K562 (cell line): ENCODE measurements around the gene PBX2. TPM values are rescaled to one million over a fixed set of nuclear protein-coding genes. Genes with fewer than 3 reads are reported as not detected.

ENCODE experiments used
- ARNT ChIP-seq, 2 experiments: fragments of 450-650 bp; IDR thresholded peaks; 2 replicates each; pipeline ENCODE4 v1.6.1; 2016; ENCODE audit warnings: mild to moderate bottlenecking in 1 of 2
- C11orf30 ChIP-seq: fragments of 450-650 bp; IDR thresholded peaks from 2 replicates; pipeline ENCODE4 v1.6.1; 2016; ENCODE audit warnings: low read depth, mild to moderate bottlenecking
- CBFA2T2 ChIP-seq: fragments of 450-650 bp; conservative IDR thresholded peaks from 2 replicates; pipeline ENCODE4 v1.6.1; 2017; ENCODE audit warnings: mild to moderate bottlenecking
- CHD1 ChIP-seq: fragments of 200-600 bp; sonication (generic); IDR thresholded peaks from one replicate; pipeline ENCODE4 v1.6.1; 2012; ENCODE audit warnings: mild to moderate bottlenecking, moderate library complexity, low read length, inconsistent platforms
- CREM ChIP-seq: IDR thresholded peaks from 2 replicates; pipeline ENCODE4 v1.6.1; 2014; ENCODE audit warnings: antibody characterized with exemption, low read depth
- GTF2E2 ChIP-seq: fragments of 200-800 bp; sonication (Bioruptor generic); IDR thresholded peaks from 2 replicates; pipeline ENCODE4 v1.6.1; 2016; ENCODE audit warnings: missing genetic modification characterization, missing compliant biosample characterization
- MAFF ChIP-seq: IDR thresholded peaks from 2 replicates; pipeline ENCODE4 v1.6.1; 2012; ENCODE audit warnings: low read length, improper control_type of control experiment
- MAFK ChIP-seq: IDR thresholded peaks from 2 replicates; pipeline ENCODE4 v1.6.1; 2011; ENCODE audit warnings: low read length, improper control_type of control experiment
- MYNN ChIP-seq, 2 experiments: sonication (generic); formaldehyde crosslinking in 1 of 2; IDR thresholded peaks; 2 replicates each; pipeline versions ENCODE4 v1.5.0 to v1.6.1; 2016 to 2020; ENCODE audit warnings: antibody characterized with exemption in 1 of 2, missing genetic modification reagents in 1 of 2
- NFE2 ChIP-seq: IDR thresholded peaks from 2 replicates; pipeline ENCODE4 v1.6.1; 2014; ENCODE audit warnings: antibody characterized with exemption, low read depth
- PCBP1 ChIP-seq: fragments of 200-400 bp; formaldehyde crosslinking; IDR thresholded peaks from 2 replicates; pipeline ENCODE4 v1.6.1; 2018; ENCODE audit warnings: mild to moderate bottlenecking, low read depth, low read length; ENCODE audit not compliant: poor library complexity, severe bottlenecking
- SMARCA4 ChIP-seq: fragments of 450-650 bp; IDR thresholded peaks from 2 replicates; pipeline ENCODE4 v1.6.1; 2016
- ZC3H4 ChIP-seq: sonication (generic); formaldehyde crosslinking; IDR thresholded peaks from 2 replicates; pipeline ENCODE4 v1.9.0; 2021; ENCODE audit warnings: missing genetic modification reagents, borderline replicate concordance
- ZNF143 ChIP-seq: sonication (generic); formaldehyde crosslinking; IDR thresholded peaks from 2 replicates; pipeline ENCODE4 v1.9.0; 2022; ENCODE audit warnings: mild to moderate bottlenecking, missing genetic modification reagents
- ZNF232 ChIP-seq: sonication (generic); formaldehyde crosslinking; IDR thresholded peaks from 2 replicates; pipeline ENCODE4 v1.8.0; 2022; ENCODE audit warnings: mild to moderate bottlenecking, missing genetic modification reagents
- ZNF24 ChIP-seq: fragments of 450-650 bp; IDR thresholded peaks from 2 replicates; pipeline ENCODE4 v1.6.1; 2016
- polyA plus RNA-seq, 8 experiments: library from polyadenylated mRNA; depleted of rRNA in 4 of 8; stranded (reverse) in 5 of 8; unstranded in 3 of 8; fragments of >200 nt; fragmentation: Nextera tagmentation in 2 of 8; fragmentation: Illumina TruSeq in 1 of 8; extraction: Ambion mirVana in 2 of 8; extraction: Trizol in 1 of 8; gene quantifications; 2 replicates each; pipeline versions ENCODE4 v1.2.1 to v1.2.3, GENCODE V29; 2011 to 2014; ENCODE audit warnings: inconsistent platforms in 1 of 8, missing spikeins in 1 of 8
- total RNA-seq, 7 experiments: library from RNA; depleted of rRNA in 6 of 7; stranded (reverse); fragments of >200 nt in 6 of 7; fragmentation: Illumina TruSeq in 2 of 7; extraction: Trizol in 2 of 7; gene quantifications; 2 replicates each; pipeline versions ENCODE4 v1.2.1 to v1.2.3, GENCODE V29; 2011 to 2021; ENCODE audit warnings: low replicate concordance in 1 of 7
- TF ChIP-seq, protein P1 (sequence below): sonication (generic); formaldehyde crosslinking; IDR thresholded peaks from 2 replicates; pipeline ENCODE4 v1.9.0; 2022; ENCODE audit warnings: mild to moderate bottlenecking, missing genetic modification reagents
- TF ChIP-seq, protein P2 (sequence below): sonication (generic); formaldehyde crosslinking; IDR thresholded peaks from 2 replicates; pipeline ENCODE4 v1.8.0; 2023; ENCODE audit warnings: missing genetic modification reagents, mild to moderate bottlenecking, borderline replicate concordance
- TF ChIP-seq, protein P3 (sequence below), 3 experiments: IDR thresholded peaks in 2 of 3; conservative IDR thresholded peaks in 1 of 3; 2 replicates each; pipeline ENCODE4 v1.5.1; 2011 to 2012; ENCODE audit warnings: low read length in 3 of 3, mild to moderate bottlenecking in 3 of 3, control low read depth in 2 of 3, improper control_type of control experiment in 1 of 3, inconsistent platforms in 1 of 3, low read depth in 1 of 3, mixed read lengths in 1 of 3, moderate library complexity in 1 of 3; ENCODE audit not compliant: insufficient read depth in 2 of 3

PBX2 gene
- total and polyA plus RNA-seq, 9 of the 15 experiments (the other 6 are each of a cell fraction or from before 2014, with no cell fraction given), result 1.9 to 134 (median 62.5) TPM

DNA sequence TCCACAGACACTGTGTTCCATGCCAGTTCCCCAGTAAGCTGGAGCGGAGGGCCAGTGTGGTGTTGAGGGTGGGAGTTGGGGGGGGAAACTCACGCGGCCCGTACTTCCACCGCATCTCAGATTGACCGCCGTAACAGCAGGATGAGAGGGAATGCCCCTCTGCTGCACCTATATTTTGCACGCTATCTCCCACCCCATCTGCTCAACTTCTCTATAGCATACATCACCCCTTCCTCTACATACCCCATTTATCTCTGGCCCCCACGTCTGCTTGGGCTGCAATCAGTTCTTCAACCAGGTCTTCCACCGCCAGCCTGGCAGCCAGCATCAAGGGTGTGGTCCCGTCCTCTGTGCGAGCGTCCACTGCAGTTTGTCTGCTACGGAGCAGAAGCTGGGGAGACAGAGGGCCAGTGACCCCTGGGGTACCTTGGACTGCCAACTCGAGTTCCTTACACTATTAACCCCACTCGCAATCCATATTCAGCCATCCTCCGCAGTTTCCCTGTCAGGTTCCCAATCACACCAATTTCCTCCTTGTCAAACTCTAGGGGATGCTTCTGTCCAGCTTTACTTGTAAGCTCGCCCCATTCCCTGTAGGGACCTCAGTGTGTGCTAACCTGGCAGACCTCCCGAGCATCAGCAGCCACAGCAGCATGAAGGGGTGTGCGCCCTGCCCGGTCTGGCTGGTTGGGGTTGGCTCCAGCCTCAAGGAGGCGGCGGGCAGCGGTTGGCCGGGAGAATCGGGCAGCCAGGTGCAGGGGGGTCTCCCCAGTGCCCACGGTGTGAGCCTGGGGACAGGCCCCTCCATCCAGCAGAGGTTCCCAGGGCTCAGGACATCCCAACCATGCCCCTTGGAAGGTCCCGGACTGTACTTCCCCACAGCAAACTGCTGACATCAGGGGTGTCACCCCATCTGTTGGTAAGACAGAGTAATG lies 6.9 kb upstream of the PBX2 start (continued):
- TF ChIP-seq PCBP1, result no peak
- 0 out of 2 replicates have a peak, but pooled peaks have one; percentile 47 for TF ChIP-seq ZNF24
- TF ChIP-seq C11orf30, result peak; percentile 18; the same call in 1 of the 2 replicates
- 0 out of 2 replicates have a peak, but pooled peaks have one; percentile 7 for TF ChIP-seq MYNN (IDR thresholded peaks at IDR 0.05)
- TF ChIP-seq MYNN (CRISPR knock-in tag; IDR thresholded peaks at IDR 0.05), result no peak
- peak; percentile 45; the same call in 1 of the 2 replicates for TF ChIP-seq ZNF143 (CRISPR knock-in tag)
- peak; percentile 74 for TF ChIP-seq CBFA2T2
- 0 out of 2 replicates have a peak, but pooled peaks have one; percentile 7 for TF ChIP-seq SMARCA4
- TF ChIP-seq MAFK, result 0 out of 2 replicates have a peak, but pooled peaks have one; percentile 13
- peak; percentile 12; the same call in 1 of the 2 replicates for TF ChIP-seq ZNF232 (CRISPR knock-in tag)
- TF ChIP-seq, protein P1, sequence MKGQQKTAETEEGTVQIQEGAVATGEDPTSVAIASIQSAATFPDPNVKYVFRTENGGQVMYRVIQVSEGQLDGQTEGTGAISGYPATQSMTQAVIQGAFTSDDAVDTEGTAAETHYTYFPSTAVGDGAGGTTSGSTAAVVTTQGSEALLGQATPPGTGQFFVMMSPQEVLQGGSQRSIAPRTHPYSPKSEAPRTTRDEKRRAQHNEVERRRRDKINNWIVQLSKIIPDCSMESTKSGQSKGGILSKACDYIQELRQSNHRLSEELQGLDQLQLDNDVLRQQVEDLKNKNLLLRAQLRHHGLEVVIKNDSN (CRISPR knock-in tag), result peak; percentile 34; the same call in 1 of the 2 replicates
- 0 out of 2 replicates have a peak, but pooled peaks have one; percentile 81 for TF ChIP-seq GTF2E2 (tag)
- no peak for TF ChIP-seq NFE2
- no peak for TF ChIP-seq CHD1
- peak; percentile 36 for TF ChIP-seq CREM
- no peak for TF ChIP-seq ARNT (IDR thresholded peaks at IDR 0.05)
- TF ChIP-seq MAFF, result 0 out of 2 replicates have a peak, but pooled peaks have one; percentile 15
- TF ChIP-seq, protein P2, sequence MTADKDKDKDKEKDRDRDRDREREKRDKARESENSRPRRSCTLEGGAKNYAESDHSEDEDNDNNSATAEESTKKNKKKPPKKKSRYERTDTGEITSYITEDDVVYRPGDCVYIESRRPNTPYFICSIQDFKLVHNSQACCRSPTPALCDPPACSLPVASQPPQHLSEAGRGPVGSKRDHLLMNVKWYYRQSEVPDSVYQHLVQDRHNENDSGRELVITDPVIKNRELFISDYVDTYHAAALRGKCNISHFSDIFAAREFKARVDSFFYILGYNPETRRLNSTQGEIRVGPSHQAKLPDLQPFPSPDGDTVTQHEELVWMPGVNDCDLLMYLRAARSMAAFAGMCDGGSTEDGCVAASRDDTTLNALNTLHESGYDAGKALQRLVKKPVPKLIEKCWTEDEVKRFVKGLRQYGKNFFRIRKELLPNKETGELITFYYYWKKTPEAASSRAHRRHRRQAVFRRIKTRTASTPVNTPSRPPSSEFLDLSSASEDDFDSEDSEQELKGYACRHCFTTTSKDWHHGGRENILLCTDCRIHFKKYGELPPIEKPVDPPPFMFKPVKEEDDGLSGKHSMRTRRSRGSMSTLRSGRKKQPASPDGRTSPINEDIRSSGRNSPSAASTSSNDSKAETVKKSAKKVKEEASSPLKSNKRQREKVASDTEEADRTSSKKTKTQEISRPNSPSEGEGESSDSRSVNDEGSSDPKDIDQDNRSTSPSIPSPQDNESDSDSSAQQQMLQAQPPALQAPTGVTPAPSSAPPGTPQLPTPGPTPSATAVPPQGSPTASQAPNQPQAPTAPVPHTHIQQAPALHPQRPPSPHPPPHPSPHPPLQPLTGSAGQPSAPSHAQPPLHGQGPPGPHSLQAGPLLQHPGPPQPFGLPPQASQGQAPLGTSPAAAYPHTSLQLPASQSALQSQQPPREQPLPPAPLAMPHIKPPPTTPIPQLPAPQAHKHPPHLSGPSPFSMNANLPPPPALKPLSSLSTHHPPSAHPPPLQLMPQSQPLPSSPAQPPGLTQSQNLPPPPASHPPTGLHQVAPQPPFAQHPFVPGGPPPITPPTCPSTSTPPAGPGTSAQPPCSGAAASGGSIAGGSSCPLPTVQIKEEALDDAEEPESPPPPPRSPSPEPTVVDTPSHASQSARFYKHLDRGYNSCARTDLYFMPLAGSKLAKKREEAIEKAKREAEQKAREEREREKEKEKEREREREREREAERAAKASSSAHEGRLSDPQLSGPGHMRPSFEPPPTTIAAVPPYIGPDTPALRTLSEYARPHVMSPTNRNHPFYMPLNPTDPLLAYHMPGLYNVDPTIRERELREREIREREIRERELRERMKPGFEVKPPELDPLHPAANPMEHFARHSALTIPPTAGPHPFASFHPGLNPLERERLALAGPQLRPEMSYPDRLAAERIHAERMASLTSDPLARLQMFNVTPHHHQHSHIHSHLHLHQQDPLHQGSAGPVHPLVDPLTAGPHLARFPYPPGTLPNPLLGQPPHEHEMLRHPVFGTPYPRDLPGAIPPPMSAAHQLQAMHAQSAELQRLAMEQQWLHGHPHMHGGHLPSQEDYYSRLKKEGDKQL (CRISPR knock-in tag), result 0 out of 2 replicates have a peak, but pooled peaks have one; percentile 76
- 0 out of 2 replicates have a peak, but pooled peaks have one; percentile 32 for TF ChIP-seq ZC3H4
- TF ChIP-seq, protein P3, sequence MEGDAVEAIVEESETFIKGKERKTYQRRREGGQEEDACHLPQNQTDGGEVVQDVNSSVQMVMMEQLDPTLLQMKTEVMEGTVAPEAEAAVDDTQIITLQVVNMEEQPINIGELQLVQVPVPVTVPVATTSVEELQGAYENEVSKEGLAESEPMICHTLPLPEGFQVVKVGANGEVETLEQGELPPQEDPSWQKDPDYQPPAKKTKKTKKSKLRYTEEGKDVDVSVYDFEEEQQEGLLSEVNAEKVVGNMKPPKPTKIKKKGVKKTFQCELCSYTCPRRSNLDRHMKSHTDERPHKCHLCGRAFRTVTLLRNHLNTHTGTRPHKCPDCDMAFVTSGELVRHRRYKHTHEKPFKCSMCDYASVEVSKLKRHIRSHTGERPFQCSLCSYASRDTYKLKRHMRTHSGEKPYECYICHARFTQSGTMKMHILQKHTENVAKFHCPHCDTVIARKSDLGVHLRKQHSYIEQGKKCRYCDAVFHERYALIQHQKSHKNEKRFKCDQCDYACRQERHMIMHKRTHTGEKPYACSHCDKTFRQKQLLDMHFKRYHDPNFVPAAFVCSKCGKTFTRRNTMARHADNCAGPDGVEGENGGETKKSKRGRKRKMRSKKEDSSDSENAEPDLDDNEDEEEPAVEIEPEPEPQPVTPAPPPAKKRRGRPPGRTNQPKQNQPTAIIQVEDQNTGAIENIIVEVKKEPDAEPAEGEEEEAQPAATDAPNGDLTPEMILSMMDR (IDR thresholded peaks at IDR 0.05 in 2 of 3, conservative IDR thresholded peaks at IDR 0.05 in 1 of 3; ENCODE audit: insufficient read depth in 2 of 3, low read depth in 1 of 3, low read length in 3 of 3), result peak in 2 of 3 experiments; percentile 23 to 44; a peak in 3 of 6 replicates
